ENCODE results near the gene SCN4A.

The SCN4A gene

GRCh38 chr17:63955232-63955631 lies 17.5 kb downstream of the SCN4A start:
- no peak for DNase-seq (ENCODE audit: low read depth in 2 of 2)

GRCh38 chr17:63954402-63955063 lies 18.2 kb downstream of the SCN4A start:
- DNase-seq (ENCODE audit: low read depth in 2 of 2): no peak

GRCh38 chr17:63950940-63951907 lies 21.5 kb downstream of the SCN4A start:
- no peak for DNase-seq (ENCODE audit: low read depth in 2 of 2)

GRCh38 chr17:63949576-63950250 lies 23.0 kb downstream of the SCN4A start:
- no peak for DNase-seq (ENCODE audit: low read depth in 2 of 2)

GRCh38 chr17:63948521-63948920 lies 24.2 kb downstream of the SCN4A start:
- no peak for DNase-seq (ENCODE audit: low read depth in 2 of 2)

GRCh38 chr17:63947711-63948330 lies 24.9 kb downstream of the SCN4A start:
- no peak for DNase-seq (ENCODE audit: low read depth in 2 of 2)

- peak; percentile 38 to 43 for DNase-seq (ENCODE audit: low read depth in 2 of 2)
Observed at GRCh38 chr17:63946440-63947363, 26.0 kb downstream of the SCN4A start.

- DNase-seq (ENCODE audit: low read depth in 2 of 2): no peak
Observed at GRCh38 chr17:63945784-63946439, 26.8 kb downstream of the SCN4A start.

- DNase-seq (ENCODE audit: low read depth in 2 of 2): no peak
Observed at GRCh38 chr17:63944736-63945499, 27.8 kb downstream of the SCN4A start.

GRCh38 chr17:63943745-63944144 lies 29.0 kb downstream of the SCN4A start:
- DNase-seq (ENCODE audit: low read depth in 2 of 2): no peak

GRCh38 chr17:63942309-63942985 lies 30.3 kb downstream of the SCN4A start:
- no peak for DNase-seq (ENCODE audit: low read depth in 2 of 2)

GRCh38 chr17:63941751-63942150 lies 31.0 kb downstream of the SCN4A start:
- no peak for DNase-seq (ENCODE audit: low read depth in 2 of 2)

GRCh38 chr17:63941162-63941561 lies 31.6 kb downstream of the SCN4A start:
- DNase-seq (ENCODE audit: low read depth in 2 of 2): no peak

GRCh38 chr17:63940584-63940983 lies 32.1 kb downstream of the SCN4A start:
- DNase-seq (ENCODE audit: low read depth in 2 of 2): no peak

- DNase-seq (ENCODE audit: low read depth in 2 of 2): no peak
Observed at GRCh38 chr17:63939884-63940283, 32.8 kb downstream of the SCN4A start.

- DNase-seq (ENCODE audit: low read depth in 2 of 2): no peak
Observed at GRCh38 chr17:63939401-63939800, 33.3 kb downstream of the SCN4A start.

- no peak for DNase-seq (ENCODE audit: low read depth in 2 of 2)
Observed at GRCh38 chr17:63937920-63938319, 34.8 kb downstream of the SCN4A start.

- no peak for DNase-seq (ENCODE audit: low read depth in 2 of 2)
Observed at GRCh38 chr17:63937319-63937718, 35.4 kb downstream of the SCN4A start.
